PFSK-1 (cell line): ENCODE data around the gene RREB1.

Experiments used
- POLR2AphosphoS5 ChIP-seq: IDR thresholded peaks from 2 replicates; pipeline ENCODE4 v1.6.1; 2012; ENCODE audit warnings: low read depth, mild to moderate bottlenecking, control low read depth, low read length, moderate library complexity
- REST ChIP-seq, 2 experiments: IDR thresholded peaks; 2 replicates each; pipeline versions ENCODE4 v1.6.1 to v1.8.0; 2011 to 2012; ENCODE audit warnings: low read depth in 2 of 2, low read length in 2 of 2, control low read depth in 1 of 2, inconsistent platforms in 1 of 2, mild to moderate bottlenecking in 1 of 2, moderate library complexity in 1 of 2; ENCODE audit not compliant: insufficient read depth in 1 of 2
- SIN3A ChIP-seq: IDR thresholded peaks from 2 replicates; pipeline ENCODE4 v1.6.1; 2012; ENCODE audit warnings: mild to moderate bottlenecking, low read length, moderate library complexity, borderline replicate concordance; ENCODE audit not compliant: insufficient read depth
- TAF1 ChIP-seq: IDR thresholded peaks from 2 replicates; pipeline ENCODE4 v1.6.1; 2012; ENCODE audit warnings: low read length, control low read depth, borderline replicate concordance; ENCODE audit not compliant: insufficient read depth

- no peak for TF ChIP-seq TAF1
- TF ChIP-seq POLR2AphosphoS5: no peak
- TF ChIP-seq SIN3A: no peak
- TF ChIP-seq REST (IDR thresholded peaks at IDR 0.05; ENCODE audit: insufficient read depth in 1 of 2, low read depth in 2 of 2, low read length in 2 of 2): no peak
These were observed 177.7 kb downstream of the RREB1 start for GRCh38 chr6:7285416-7285815.
